ENCODE measurements around the gene SPATA16. TPM values are rescaled to one million over a fixed set of nuclear protein-coding genes. Genes with fewer than 3 reads are reported as not detected.
"Not testable (repeated sequence)": the region's sequence is repeated elsewhere in the genome, so short reads cannot be mapped to it uniquely, and the experiment has no call there.

SPATA16 gene
- total RNA-seq, 1 donor from 2014 or later: not detected

DNA sequence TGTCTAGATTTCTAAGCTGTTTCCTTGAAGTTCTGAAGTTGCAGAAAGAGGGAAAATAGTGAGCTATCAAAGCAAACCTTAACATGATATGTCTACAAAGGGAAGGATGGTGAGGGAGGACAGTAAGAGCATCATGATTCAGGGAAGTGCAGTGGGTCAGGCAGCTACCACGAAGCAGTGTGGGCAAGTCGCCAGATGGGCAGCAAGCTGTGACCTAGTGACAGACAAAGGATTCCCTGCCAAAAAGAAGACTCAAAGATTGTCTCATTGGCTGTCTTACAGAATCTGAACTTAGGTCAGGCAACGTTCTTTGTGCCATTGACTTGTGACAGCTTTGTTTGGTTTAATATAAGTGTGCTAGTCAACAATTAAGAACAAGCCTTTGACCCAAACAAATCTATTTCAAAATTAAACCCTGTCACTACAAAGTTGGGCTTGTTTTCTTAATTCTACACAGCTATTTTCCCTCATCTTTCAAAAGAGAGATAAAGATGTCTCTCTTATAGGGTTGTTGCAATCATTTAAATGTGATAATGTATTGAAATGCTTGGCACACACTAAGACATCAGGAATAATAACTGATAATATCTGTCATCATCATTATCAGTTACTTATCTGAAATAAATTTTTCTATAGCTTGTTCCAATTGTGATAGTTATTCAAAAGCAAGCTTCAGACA lies 237.3 kb downstream of the SPATA16 start:
- ATAC-seq: no peak
- DNase-seq (ENCODE audit: low spot score): no peak

DNA sequence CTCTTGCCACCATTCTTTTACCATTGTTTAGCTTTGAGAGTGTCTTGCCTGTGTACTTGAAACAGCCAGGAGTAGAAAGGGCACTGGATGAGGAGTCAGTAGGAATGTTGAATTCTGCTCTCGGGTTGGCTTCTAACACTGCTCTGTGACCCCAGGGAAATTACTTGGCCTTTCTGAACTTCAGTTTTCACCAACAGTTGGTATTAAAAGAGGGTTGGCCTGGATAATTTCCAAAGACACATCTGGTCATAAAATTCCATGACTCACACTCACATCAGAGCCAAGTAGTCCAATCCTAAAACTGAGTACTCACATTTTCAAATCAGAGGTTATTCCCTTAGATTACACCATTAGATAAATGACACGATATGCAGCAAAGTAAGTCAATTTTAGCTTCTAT lies 248.9 kb downstream of the SPATA16 start:
- DNase-seq (ENCODE audit: low spot score): no peak
- ATAC-seq: no peak

DNA sequence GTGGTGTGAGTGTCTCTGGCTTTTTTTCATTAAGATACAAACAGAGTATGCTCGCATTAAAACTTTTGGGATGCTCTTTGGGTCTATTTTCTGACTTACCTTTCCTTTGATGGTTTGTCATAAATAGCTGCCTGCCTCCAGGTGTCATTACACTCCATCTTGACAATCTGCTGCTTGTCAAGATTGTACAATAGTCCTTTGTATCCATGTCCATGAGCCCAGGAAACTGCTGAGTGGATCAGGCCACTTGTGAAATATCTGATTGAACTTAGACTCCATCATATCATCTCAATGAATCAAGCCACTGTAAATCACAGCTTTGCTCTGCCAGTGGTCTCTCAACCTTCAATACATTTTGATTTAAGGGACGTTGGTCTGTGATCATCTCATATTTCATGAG lies 255.3 kb downstream of the SPATA16 start:
- ATAC-seq: no peak
- no peak for DNase-seq (ENCODE audit: low spot score)

DNA sequence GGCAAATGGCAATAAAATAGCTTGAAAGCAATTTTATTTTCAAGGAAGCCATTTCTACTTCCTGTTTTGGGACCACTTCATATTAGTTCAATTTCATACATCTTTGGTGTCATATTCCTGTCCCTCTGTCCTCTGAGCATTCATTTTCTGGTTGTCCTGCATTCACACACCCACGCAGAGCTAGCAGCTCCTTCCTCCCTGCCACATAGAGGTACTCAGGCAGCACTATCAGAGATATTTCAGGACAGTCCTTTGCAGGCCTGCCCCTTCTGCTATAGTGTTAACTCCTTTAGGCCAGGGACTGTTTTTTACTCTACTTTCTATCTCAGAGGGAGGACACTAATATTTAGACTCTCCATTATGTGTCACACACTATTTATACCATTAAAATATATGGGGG lies 258.5 kb downstream of the SPATA16 start:
- ATAC-seq: no peak
- DNase-seq (ENCODE audit: low spot score): no peak

DNA sequence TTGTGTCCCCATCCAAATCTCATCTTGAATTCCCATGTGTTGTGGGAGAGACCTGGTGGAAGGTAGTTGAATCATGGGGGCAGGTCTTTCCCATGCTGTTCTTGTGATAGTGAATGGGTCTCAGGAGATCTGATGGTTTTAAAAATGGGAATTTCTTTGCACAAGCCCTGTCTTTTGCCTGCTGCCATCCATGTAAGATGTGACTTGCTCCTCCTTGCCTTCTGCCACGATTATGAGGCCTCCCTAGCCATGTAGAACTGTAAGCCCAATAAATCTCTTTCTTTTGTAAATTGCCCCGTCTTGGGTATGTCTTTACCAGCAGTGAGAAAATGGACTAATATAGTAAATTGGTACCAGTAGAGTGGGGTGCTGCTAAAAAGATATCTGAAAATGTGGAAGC lies 261.7 kb downstream of the SPATA16 start:
- DNase-seq (ENCODE audit: low spot score); ATAC-seq: not testable (repeated sequence)

DNA sequence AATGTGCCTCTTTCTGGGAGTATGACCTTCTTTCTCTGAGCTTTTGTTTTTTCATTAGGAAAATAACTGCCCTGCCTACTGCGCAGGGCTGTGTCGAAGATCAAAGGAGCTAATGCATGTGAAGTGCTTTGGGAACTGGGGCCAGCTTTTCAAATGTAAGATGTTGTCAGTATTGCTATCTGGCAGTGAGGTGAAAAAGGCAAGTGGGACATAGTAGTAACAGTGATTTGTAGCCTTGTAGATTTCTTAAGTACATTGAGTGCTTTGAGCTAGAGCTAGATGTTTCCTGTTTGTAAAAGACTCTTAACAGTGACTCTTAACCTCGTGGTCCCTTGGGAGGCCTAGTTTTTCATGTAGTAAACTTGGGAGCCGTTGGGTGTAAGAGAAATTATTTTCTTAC lies 264.0 kb downstream of the SPATA16 start:
- ATAC-seq (no peak), DNase-seq (ENCODE audit: low spot score) (no peak)

DNA sequence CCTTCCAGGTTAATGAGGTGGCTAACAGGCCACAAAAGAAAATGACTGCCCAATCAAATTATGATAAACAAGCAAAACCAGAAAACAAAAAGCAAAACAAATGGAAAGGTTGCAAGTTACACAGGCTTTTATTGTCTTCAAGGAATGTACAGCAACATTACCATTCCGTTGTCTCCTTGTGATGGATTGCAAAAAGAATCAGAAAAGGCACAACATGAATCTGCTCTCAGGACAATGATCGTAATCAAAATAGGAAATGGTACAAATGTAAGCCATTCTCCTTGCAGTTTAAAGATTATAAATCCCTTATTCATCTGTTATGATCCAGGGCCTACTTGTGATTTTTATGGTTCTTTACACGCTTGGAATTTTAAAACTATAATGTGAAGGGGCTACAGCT lies 264.7 kb downstream of the SPATA16 start:
- ATAC-seq (no peak), DNase-seq (ENCODE audit: low spot score) (no peak)

DNA sequence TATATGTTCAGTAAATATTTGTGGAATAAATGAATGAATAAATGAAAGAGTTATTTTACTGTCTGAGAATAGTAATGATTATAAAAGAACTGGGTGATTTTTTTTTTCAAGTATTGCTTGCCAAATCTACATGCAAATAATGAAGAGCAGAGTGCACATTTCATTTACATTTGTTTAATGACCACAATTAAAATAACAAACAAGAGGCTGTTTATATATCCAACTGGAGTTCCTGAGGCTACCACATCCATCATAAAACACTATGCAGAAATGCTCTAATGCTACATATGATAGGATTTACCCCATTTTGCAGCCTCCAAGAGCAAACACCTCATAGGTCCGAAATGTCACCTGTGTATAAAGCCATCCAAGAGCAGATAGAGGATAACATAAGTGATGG lies 266.0 kb downstream of the SPATA16 start:
- ATAC-seq (no peak), DNase-seq (ENCODE audit: low spot score) (no peak)

DNA sequence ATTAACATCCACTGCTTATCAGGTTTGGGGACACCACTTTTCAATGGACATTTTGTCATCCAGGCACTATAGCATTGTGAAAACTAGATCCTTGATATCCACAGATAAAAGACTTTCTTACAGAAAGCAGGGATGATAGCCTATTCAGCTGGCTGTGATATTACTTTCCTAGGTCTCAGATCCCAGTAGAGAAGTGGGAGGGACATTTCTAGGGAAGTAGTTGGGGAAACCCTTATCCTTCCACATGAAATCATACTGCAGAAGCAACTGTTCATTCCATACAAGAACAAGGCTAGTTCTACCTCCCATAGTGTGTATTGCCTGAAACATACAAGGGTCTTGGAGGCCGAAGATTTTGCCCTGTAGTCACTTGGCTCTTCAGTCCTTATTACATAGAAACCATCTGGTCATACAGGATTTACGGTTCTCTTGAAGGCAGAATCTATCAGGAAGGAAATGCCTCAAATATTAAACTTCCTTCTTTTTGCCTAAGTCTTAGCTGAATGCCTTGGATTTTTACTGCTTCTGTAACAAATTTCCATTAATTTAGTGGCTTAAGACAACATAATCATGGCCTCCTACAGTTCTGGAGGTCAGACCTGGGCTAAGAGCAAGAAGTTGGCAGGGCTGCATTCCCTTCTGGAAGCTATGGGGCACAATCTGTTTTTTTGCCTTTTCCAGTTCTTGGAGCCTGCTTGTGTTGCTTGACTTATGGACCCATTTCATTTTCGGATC lies 271.1 kb downstream of the SPATA16 start:
- ATAC-seq (no peak), DNase-seq (ENCODE audit: low spot score) (no peak)

DNA sequence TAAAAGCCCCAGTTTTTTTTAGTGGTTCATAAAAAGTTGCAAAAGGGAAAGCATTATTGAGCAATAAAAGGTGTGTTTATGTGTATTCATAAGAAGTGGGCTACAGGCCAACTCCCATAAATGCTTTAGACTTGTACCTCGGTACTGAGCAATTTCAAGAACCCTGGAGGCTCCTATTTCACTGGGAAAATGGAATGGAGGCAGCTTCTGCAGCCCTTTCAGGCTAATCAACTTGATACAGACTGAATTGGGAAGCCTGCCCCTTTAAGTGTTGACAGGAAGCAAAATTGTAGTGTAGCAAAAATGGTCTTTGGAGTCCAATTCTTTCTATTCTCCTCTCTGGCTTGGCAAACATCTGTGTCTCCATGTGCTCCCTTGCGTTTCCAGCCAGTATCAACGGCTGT lies 271.7 kb downstream of the SPATA16 start:
- ATAC-seq (no peak), DNase-seq (ENCODE audit: low spot score) (no peak)

DNA sequence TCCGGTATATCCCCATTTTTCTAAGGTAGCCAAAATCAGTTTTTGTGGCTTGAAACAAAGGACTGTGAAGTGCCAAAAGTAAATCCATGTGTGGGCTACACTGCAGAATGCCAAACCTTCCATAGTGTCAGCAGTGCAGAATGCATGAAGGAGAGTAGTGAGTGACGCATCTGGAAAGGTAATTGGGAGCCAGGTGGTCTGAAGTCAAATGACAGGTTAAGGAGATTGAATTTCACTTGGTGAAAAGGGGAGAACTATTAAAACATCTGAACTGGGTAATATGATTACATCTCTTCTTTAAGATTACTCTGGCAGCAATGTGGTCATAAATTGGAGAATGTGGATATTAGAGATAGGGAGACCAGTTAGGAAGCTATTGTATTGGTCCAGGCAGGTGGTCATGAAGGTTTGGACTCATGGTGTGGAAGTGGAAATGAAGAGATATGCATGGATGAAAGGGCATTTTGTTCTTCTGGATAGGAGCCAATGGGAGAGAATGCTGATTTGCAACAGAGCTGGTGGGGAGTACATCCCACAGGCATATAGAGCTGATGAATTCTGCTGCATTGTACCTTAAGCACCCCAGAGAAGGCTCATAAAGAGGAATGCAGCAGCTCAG lies 272.3 kb downstream of the SPATA16 start:
- no peak for DNase-seq (ENCODE audit: low spot score)
- no peak for ATAC-seq

DNA sequence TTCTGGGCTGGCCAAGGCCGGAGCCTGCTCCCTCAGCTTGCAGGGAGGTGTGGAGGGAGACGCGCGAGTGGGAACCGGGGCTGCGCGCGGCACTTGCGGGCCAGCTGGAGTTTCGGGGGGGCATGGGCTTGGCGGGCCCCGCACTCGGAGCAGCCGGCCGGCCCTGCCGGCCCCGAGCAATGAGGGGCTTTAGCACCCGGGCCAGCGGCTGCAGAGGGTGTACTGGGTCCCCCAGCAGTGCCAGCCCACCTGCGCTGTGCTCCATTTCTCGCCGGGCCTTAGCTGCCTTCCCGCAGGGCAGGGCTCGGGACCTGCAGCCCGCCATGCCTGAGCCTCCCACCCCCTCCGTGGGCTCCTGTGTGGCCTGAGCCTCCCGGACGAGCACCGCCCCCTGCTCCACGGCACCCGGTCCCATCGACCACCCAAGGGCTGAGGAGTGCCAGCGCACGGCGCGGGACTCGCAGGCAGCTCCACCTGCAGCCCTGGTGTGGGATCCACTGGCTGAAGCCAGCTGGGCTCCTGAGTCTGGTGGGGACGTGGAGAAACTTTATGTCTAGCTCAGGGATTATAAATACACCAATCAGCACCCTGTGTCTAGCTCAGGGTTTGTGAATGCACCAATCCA lies 274.2 kb downstream of the SPATA16 start:
- DNase-seq (ENCODE audit: low spot score): not testable (repeated sequence)

DNA sequence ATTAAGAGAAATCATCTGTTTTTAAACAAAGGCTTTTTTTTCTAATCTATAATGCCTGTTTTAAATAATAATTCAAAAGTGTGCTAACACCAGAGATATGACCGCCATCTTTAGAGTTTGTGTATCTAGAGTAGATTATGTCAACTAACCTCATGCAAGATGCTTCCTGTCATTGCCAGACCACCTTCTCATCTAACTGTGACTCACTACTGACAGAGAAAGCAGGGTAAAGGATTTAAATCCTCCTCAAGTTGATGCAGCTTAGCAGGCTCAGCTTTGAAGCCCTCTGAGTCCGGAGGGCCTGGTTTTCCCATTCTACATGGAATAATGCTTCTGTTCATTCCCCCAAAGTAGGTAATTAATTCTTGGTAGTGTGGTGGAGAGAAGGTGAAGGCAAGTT lies 282.0 kb downstream of the SPATA16 start:
- no peak for DNase-seq (ENCODE audit: low spot score)
- ATAC-seq: no peak

More for the DNA sequence above, 274.2 kb downstream of the SPATA16 start:
- not testable (repeated sequence) for ATAC-seq

DNA sequence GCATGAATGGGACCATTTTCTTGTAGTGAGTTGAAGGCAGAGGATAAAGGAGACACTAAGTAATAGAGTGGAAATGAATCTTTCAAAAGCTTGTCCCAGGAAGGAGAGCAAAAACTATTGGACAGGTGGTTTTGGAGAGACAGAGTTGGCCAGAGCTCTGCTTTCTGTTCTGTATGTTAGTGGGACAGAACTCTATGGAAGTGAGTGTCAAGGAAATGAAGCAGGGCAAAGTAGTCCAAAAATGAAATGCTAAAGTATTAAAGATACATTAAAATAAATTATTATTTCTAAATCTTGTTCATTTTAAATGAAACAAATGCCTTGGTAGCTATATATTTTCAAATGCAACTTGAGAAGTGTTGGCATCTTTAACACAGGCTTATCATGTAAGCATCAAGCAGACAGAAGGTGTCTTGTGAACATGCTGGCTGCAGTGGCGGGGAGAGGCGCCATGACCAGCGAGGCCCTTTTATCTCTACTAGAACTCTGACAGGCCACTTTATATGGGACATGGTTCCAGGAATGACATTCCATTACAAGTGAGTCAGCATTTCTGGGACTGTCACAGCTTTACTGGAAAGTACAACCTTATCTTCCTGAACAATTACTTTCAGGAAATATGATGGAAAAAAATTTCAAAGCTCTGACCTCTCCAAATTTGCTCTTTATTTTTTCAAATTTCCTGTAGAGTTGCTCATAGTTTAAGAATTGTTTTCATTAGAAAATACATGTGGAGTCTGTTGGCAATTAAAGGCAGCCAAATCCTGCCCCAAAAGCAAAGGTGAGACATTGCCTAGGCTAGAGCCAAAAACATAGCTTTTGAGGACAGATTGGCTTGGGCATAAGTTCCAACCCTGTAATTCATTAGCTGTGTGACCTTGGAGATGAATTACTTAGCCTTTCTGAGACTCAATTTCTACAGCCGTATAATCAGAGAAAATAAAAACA lies 284.0 kb downstream of the SPATA16 start:
- ATAC-seq: peak; percentile 67
- no peak for DNase-seq (ENCODE audit: low spot score)

DNA sequence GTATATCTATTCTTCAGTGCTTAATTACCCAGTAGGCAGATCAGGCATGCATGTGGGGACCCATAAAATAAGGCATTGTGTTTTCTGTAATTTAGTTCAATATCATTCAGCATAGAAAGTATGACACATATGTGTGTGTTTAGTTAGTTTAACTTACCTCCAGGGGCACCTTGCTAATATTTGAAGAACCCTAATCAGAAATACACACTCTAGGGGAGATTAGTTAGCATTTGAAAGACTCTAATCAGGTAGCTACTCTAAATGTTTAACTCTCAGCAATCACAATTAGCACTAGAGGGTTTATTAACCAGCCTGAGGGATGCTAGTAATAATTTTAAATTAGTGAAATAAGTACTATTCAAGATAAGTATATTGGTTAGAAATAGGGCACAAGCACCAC lies 286.0 kb downstream of the SPATA16 start:
- DNase-seq (ENCODE audit: low spot score) (no peak), ATAC-seq (no peak)

DNA sequence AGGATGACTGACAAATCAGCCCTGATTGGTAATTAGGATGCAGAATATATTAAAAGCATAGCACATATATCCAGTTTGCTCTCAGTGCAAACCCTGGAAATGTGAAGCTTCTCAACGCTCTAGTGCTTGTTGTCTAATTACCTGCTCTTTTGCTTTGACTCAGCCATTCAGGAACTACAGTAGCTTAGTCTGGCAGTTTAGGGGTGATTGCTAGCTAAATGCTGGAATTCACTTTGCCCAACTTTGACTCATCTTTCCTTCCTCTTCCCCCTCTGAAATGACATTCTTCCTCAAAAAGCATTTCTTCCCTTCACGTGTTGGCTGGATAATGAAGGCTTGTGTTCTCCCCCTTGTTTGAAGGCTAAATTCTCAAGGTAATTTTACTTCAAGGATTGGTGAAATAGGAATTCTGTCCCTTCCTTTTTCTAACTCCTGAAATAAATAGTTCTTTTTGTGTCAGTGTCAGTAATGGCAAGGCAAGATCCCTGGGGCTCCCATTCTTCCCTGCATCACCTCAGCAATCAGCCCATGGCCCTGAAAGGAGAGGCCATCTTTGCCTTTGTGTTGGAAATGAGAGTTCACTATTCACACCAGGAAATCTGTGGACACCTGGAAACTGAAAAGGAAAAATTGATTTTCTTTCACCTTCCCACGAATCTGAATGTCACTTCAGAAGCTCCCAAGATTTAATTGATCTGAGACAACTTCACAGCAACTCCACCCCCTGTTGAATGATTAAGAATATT lies 286.9 kb downstream of the SPATA16 start:
- no peak for ATAC-seq

DNA sequence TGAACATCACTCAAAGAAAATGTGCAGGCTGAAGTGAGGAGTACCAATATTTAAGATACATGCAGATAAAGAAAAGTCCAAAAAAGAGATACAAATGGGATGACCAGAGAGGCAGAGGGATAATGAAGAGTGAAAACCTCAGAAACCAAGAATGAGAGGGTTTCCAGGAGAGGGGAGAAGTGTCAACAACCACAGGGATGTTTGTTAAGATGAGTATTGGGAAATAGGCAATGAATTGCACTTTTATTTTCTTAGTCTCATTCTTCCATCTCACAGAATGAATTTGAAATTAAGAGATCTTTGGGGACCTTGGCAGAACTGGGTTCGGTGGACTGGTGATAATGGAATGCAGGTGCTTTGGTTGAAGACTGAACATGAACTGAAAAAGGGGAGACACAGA lies 288.0 kb downstream of the SPATA16 start:
- ATAC-seq (no peak), DNase-seq (ENCODE audit: low spot score) (no peak)

More for the DNA sequence above, 286.9 kb downstream of the SPATA16 start:
- DNase-seq (ENCODE audit: low spot score): no peak

DNA sequence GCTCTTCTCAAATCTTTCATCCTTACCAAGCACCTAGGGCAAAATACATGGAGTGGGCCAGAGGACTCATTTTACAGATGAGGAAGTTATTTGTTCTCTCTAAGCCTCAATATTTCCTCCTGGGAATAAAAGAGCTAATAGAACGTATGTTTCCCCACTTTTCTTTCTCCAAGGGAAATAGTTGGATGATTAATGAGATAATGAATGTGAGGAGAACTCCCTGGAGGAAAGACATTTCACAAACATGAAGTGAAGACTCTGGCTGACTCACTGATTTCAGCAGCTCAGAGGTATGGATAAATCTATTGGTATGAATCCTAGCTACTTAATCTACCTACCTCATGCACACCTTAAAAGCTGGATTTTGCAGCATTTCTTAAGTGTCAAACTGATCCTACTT lies 292.1 kb downstream of the SPATA16 start:
- no peak for DNase-seq (ENCODE audit: low spot score)
- ATAC-seq: no peak

DNA sequence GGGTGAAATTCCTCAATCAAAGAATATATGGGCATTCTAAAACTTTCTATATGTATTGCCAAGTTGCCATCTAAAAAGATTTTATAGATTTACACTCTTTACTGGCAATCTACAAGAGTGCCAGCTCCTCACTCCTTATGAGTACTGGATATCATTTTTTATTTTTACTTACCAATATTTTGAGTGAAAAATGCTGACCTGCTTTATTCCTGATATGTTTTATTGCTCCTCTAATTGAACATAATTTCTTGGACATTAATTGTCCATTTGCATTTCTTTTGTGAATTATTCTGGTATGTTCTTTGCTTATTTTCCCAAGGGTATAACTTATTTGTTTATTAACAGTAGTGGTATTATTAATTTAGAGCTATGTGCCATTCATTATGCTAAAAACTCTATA lies 293.7 kb downstream of the SPATA16 start:
- DNase-seq (ENCODE audit: low spot score) (no peak), ATAC-seq (no peak)

DNA sequence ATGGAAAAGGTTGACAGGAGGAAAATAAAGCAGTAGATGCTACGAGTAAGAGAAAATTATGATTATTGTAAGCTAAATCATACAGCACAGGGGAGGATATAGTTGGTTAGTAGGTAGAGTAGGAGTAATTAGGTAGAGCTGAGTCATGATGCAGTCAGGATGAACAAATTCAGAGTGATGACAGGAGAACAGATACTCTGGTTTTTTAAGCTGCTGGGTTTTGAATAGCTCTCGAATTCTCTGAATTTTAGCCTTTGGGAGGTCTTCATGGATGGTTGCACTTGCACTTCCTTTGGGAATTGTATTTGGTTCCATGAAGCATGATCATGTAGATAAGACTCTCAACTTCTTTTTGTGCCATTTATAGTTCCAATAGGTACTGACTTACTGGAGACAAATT lies 294.3 kb downstream of the SPATA16 start:
- no peak for DNase-seq (ENCODE audit: low spot score)
- ATAC-seq: no peak
